Measurements from ENCODE around the gene ADGRA1. TPM values are rescaled to one million over a fixed set of nuclear protein-coding genes. Genes with fewer than 3 reads are reported as not detected.

ADGRA1 gene
- total RNA-seq, 2 experiments from 2014 or later: not detected

GRCh38 chr10:133096616-133097269 is 9.0 kb downstream of the ADGRA1 start:
- Histone ChIP-seq H3K9me2 (ENCODE audit: insufficient read depth, low read length) (no peaks in the 10 kb centered on the region), H3K79me2 (ENCODE audit: insufficient read depth, low read depth, low read length) (no peaks in the 10 kb centered on the region), H3K9me3 (ENCODE audit: low read length) (no peaks in the 10 kb centered on the region), H2AFZ (ENCODE audit: low read length) (no peak overlapping the region), H3K27ac (ENCODE audit: low read depth, low read length, poor library complexity, severe bottlenecking) (no peak overlapping the region), H3K4me1 (ENCODE audit: insufficient read depth, low read length, poor library complexity, severe bottlenecking) (no peaks in the 10 kb centered on the region), H3K4me2 (ENCODE audit: low read length) (no peak overlapping the region), H4K20me1 (ENCODE audit: insufficient read depth, low read length) (no peaks in the 10 kb centered on the region), H3K36me3 (ENCODE audit: insufficient read depth, low read length) (no peaks in the 10 kb centered on the region), H3K4me3 (ENCODE audit: low read depth, low read length, poor library complexity, severe bottlenecking) (no peak overlapping the region)
- intact Hi-C loops (cut with micrococcal nuclease; ENCODE audit: unreplicated experiment): no loop called here
- no peak for TF ChIP-seq CTCF (conservative IDR thresholded peaks at IDR 0.05; ENCODE audit: low read length)
- no peak for TF ChIP-seq EZH2phosphoT487 (IDR thresholded peaks at IDR 0.05; ENCODE audit: borderline replicate concordance, low read depth, low read length)
- DNase-seq (ENCODE audit: low spot score): no peak
- BruUV-seq (replicated peaks): no TSS peak
- POLR2A ChIA-PET: no interaction called here
- CTCF ChIA-PET (ENCODE audit: unreplicated experiment): no interaction called here

GRCh38 chr10:133097418-133097817 is 9.7 kb downstream of the ADGRA1 start:
- H3K4me3 ChIP-seq (ENCODE audit: low read depth, low read length, poor library complexity, severe bottlenecking): no peak overlapping the region
- TF ChIP-seq CTCF (conservative IDR thresholded peaks at IDR 0.05; ENCODE audit: low read length) (no peak), EZH2phosphoT487 (IDR thresholded peaks at IDR 0.05; ENCODE audit: borderline replicate concordance, low read depth, low read length) (no peak)
- ChIA-PET POLR2A (no interaction called here), CTCF (ENCODE audit: unreplicated experiment) (no interaction called here)
- no peaks in the 10 kb centered on the region for H3K36me3 ChIP-seq (ENCODE audit: insufficient read depth, low read length)
- H3K9me2 ChIP-seq (ENCODE audit: insufficient read depth, low read length): no peaks in the 10 kb centered on the region
- H3K79me2 ChIP-seq (ENCODE audit: insufficient read depth, low read depth, low read length): no peaks in the 10 kb centered on the region
- H3K4me1 ChIP-seq (ENCODE audit: insufficient read depth, low read length, poor library complexity, severe bottlenecking): no peaks in the 10 kb centered on the region
- no peaks in the 10 kb centered on the region for H4K20me1 ChIP-seq (ENCODE audit: insufficient read depth, low read length)
- no peak overlapping the region for H2AFZ ChIP-seq (ENCODE audit: low read length)
- no peak for DNase-seq (ENCODE audit: low spot score)
- H3K4me2 ChIP-seq (ENCODE audit: low read length): no peak overlapping the region
- intact Hi-C loops (cut with micrococcal nuclease; ENCODE audit: unreplicated experiment): no loop called here
- no TSS peak for BruUV-seq (replicated peaks)
- H3K27ac ChIP-seq (ENCODE audit: low read depth, low read length, poor library complexity, severe bottlenecking): no peak overlapping the region
- no peaks in the 10 kb centered on the region for H3K9me3 ChIP-seq (ENCODE audit: low read length)

DNA sequence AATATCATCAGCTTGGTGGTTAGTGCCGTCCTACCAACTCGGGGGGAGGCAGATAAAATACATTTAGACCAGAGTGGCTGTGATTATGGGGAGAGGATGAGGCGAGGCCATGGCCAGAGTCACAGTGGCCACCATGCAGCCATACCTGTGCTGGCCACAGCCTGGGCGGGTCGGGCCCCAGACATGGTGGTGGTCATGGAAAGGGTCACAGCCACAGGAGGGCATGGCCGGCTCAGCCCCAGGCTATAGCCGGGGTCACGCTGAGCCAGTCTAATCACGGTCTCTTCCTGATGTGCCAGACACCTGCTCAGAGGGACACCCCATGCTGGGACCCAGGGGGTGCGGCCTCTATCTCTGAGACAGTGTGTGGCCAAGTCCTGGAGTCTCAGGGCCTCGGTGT is 10.2 kb downstream of the ADGRA1 start:
- Histone ChIP-seq H3K9me3 (ENCODE audit: low read length) (no peaks in the 10 kb centered on the region), H3K79me2 (ENCODE audit: insufficient read depth, low read depth, low read length) (no peaks in the 10 kb centered on the region), H2AFZ (ENCODE audit: low read length) (no peak overlapping the region), H3K9me2 (ENCODE audit: insufficient read depth, low read length) (no peaks in the 10 kb centered on the region), H3K36me3 (ENCODE audit: insufficient read depth, low read length) (no peaks in the 10 kb centered on the region), H3K4me2 (ENCODE audit: low read length) (no peak overlapping the region), H3K4me3 (ENCODE audit: low read depth, low read length, poor library complexity, severe bottlenecking) (no peak overlapping the region), H3K4me1 (ENCODE audit: insufficient read depth, low read length, poor library complexity, severe bottlenecking) (no peaks in the 10 kb centered on the region), H4K20me1 (ENCODE audit: insufficient read depth, low read length) (no peaks in the 10 kb centered on the region), H3K27ac (ENCODE audit: low read depth, low read length, poor library complexity, severe bottlenecking) (no peak overlapping the region)
- CTCF ChIA-PET (ENCODE audit: unreplicated experiment): interaction anchor here (0.6 kb wide), 1 partner anchor 30 kb away, joined by 10 read pairs; no protein-coding TSS in a partner anchor
- TF ChIP-seq CTCF (conservative IDR thresholded peaks at IDR 0.05; ENCODE audit: low read length) (no peak), EZH2phosphoT487 (IDR thresholded peaks at IDR 0.05; ENCODE audit: borderline replicate concordance, low read depth, low read length) (no peak)
- BruUV-seq (replicated peaks): no TSS peak
- intact Hi-C loops (cut with micrococcal nuclease; ENCODE audit: unreplicated experiment): no loop called here
- POLR2A ChIA-PET: no interaction called here
- DNase-seq (ENCODE audit: low spot score): no peak
